Fibroblast of lung (primary cell): ENCODE data around the gene LIM2.

Experiments
- CTCF ChIP-seq, 2 donors: IDR thresholded peaks in 1 of 2; conservative IDR thresholded peaks in 1 of 2; 1 replicate in 1 of 2; 2 replicates in 1 of 2; pipeline ENCODE4 v1.5.1; 2011 to 2012; ENCODE audit warnings: low read length in 2 of 2, control low read depth in 1 of 2, inconsistent platforms in 1 of 2, low read depth in 1 of 2, mild to moderate bottlenecking in 1 of 2
- EZH2 ChIP-seq: IDR thresholded peaks from 2 replicates; pipeline ENCODE4 v1.5.1; 2012; ENCODE audit warnings: low read length, control low read depth, mild to moderate bottlenecking; ENCODE audit errors: missing control alignments

GRCh38 chr19:51387924-51388389 lies at the start of gene LIM2:
- TF ChIP-seq CTCF (conservative IDR thresholded peaks at IDR 0.05 in 1 of 2, IDR thresholded peaks at IDR 0.05 in 1 of 2; ENCODE audit: low read depth in 1 of 2, low read length in 2 of 2) (no peak), EZH2 (no peak)
